Ishikawa (cell line): ENCODE results near the gene CRYAB.

ENCODE experiments used
- FOXM1 ChIP-seq: IDR thresholded peaks from 2 replicates; pipeline ENCODE4 v1.6.1; 2012; ENCODE audit warnings: low read depth, borderline replicate concordance
- RAD21 ChIP-seq: IDR thresholded peaks from 2 replicates; pipeline ENCODE4 v1.6.1; 2012; ENCODE audit warnings: low read depth
- YY1 ChIP-seq: IDR thresholded peaks from 2 replicates; pipeline ENCODE4 v1.6.1; 2012; ENCODE audit warnings: low read depth

DNA sequence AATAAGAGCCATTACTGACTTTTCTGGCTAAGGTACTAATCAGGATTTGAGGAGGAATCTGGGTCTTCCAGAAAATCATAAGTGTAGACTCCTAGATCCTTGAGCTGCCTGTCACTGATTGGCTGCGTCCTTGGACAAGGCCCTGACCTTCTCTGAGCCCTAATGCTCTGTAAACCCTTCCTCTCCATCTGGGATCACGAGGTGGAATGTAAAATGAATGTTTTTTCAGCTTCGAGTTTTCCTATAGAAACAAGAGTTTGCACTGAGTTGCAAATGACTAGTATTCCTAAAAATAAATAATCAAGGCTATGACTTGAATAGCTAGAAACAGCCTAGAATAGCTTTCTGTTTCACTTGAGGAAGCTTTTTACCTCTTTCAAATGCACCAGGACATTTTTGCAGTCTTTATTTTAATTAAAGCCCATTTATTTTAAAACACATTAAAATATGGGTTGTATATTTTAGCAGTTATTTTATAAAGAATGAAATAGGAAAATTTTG lies 24.5 kb upstream of the CRYAB start:
- TF ChIP-seq YY1 (no peak), RAD21 (no peak), FOXM1 (no peak)
